ENCODE measurements around the gene IL27RA.
A peak's percentile ranks its signal among the peaks of the same experiment; 100 is the strongest.
"Not testable (repeated sequence)": the region's sequence is repeated elsewhere in the genome, so short reads cannot be mapped to it uniquely, and the experiment has no call there.

Gene IL27RA

DNA sequence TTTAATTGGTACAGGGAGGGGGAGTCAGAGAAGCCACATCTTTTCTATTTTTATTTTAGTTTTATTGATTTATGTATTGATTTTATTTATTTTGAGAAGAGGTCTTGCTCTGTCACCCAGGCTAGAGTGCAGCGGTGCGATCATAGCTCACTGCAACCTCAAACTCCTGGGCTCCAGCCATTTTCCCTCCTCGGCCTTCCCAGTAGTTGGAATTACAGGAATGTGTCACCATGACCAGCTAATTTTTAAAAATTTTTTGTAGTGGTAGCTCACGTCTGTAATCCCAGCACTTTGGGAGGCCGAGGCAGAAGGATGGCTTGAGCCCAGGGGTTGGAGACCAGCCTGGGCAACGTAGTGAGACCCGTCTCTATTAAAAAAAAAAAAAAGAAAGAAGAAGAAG, 4.1 kb downstream of the IL27RA start:
- DNase-seq (ENCODE audit: low read depth): no peak
- TF ChIP-seq, protein P1, sequence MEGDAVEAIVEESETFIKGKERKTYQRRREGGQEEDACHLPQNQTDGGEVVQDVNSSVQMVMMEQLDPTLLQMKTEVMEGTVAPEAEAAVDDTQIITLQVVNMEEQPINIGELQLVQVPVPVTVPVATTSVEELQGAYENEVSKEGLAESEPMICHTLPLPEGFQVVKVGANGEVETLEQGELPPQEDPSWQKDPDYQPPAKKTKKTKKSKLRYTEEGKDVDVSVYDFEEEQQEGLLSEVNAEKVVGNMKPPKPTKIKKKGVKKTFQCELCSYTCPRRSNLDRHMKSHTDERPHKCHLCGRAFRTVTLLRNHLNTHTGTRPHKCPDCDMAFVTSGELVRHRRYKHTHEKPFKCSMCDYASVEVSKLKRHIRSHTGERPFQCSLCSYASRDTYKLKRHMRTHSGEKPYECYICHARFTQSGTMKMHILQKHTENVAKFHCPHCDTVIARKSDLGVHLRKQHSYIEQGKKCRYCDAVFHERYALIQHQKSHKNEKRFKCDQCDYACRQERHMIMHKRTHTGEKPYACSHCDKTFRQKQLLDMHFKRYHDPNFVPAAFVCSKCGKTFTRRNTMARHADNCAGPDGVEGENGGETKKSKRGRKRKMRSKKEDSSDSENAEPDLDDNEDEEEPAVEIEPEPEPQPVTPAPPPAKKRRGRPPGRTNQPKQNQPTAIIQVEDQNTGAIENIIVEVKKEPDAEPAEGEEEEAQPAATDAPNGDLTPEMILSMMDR (IDR thresholded peaks at IDR 0.05; ENCODE audit: control insufficient read depth, extremely low read depth, insufficient read depth): no peak
- H3K4me3 ChIP-seq (ENCODE audit: low read depth, low read length): no peak overlapping the region

GRCh38 chr19:14039181-14039580, 7.6 kb downstream of the IL27RA start:
- DNase-seq (ENCODE audit: low read depth): no peak
- TF ChIP-seq, protein P1 (IDR thresholded peaks at IDR 0.05; ENCODE audit: control insufficient read depth, extremely low read depth, insufficient read depth): no peak
- no peak overlapping the region for H3K4me3 ChIP-seq (ENCODE audit: low read depth, low read length)

- not testable (repeated sequence) for H3K4me3 ChIP-seq (ENCODE audit: low read depth, low read length)
- TF ChIP-seq, protein P1 (IDR thresholded peaks at IDR 0.05; ENCODE audit: control insufficient read depth, extremely low read depth, insufficient read depth): peak; percentile 41; the same call in 1 of the 2 replicates
- peak; percentile 14 for DNase-seq (ENCODE audit: low read depth)
These were observed 11.4 kb downstream of the IL27RA start for GRCh38 chr19:14042659-14043608.

- H3K4me3 ChIP-seq (ENCODE audit: low read depth, low read length); DNase-seq (ENCODE audit: low read depth): not testable (repeated sequence)
These were observed 16.3 kb downstream of the IL27RA start for GRCh38 chr19:14047866-14048265.

GRCh38 chr19:14048443-14049153, 17.0 kb downstream of the IL27RA start:
- TF ChIP-seq, protein P1 (IDR thresholded peaks at IDR 0.05; ENCODE audit: control insufficient read depth, extremely low read depth, insufficient read depth): peak; percentile 67
- H3K4me3 ChIP-seq (ENCODE audit: low read depth, low read length): no peak overlapping the region
- no peak for DNase-seq (ENCODE audit: low read depth)

GRCh38 chr19:14050512-14050911, 18.9 kb downstream of the IL27RA start:
- DNase-seq (ENCODE audit: low read depth): no peak
- TF ChIP-seq, protein P1 (IDR thresholded peaks at IDR 0.05; ENCODE audit: control insufficient read depth, extremely low read depth, insufficient read depth): no peak

GRCh38 chr19:14050961-14051360, 19.4 kb downstream of the IL27RA start:
- DNase-seq (ENCODE audit: low read depth); H3K4me3 ChIP-seq (ENCODE audit: low read depth, low read length): not testable (repeated sequence)

More at GRCh38 chr19:14050512-14050911, 18.9 kb downstream of the IL27RA start:
- H3K4me3 ChIP-seq (ENCODE audit: low read depth, low read length): no peak overlapping the region
